HG03060 (cell line): ENCODE results near the gene KCNQ4.

Experiments
- ATAC-seq: cut with Tn5 transposase; IDR thresholded peaks from one replicate; pipeline ENCODE4 v1.9.1; 2021; ENCODE audit warnings: low read depth, moderate number of reproducible peaks; ENCODE audit not compliant: unreplicated experiment

The KCNQ4 gene

GRCh38 chr1:40774266-40774998 lies 9.2 kb upstream of the KCNQ4 start:
- no peak for ATAC-seq

GRCh38 chr1:40776236-40777072 lies 7.1 kb upstream of the KCNQ4 start:
- no peak for ATAC-seq

GRCh38 chr1:40777224-40777970 lies 6.2 kb upstream of the KCNQ4 start:
- ATAC-seq, result no peak

- ATAC-seq, result no peak
These were observed 2.6 kb upstream of the KCNQ4 start for GRCh38 chr1:40780678-40781607.

GRCh38 chr1:40781608-40781971 lies 2.0 kb upstream of the KCNQ4 start:
- ATAC-seq, result no peak

- no peak for ATAC-seq
These were observed 1.1 kb upstream of the KCNQ4 start for GRCh38 chr1:40782371-40782956.

- no peak for ATAC-seq
These were observed 669 bp downstream of the KCNQ4 start for GRCh38 chr1:40784141-40784770.

- no peak for ATAC-seq
These were observed 1.2 kb downstream of the KCNQ4 start for GRCh38 chr1:40784771-40785151.

- no peak for ATAC-seq
These were observed 1.9 kb downstream of the KCNQ4 start for GRCh38 chr1:40785446-40785845.

- no peak for ATAC-seq
These were observed 2.8 kb downstream of the KCNQ4 start for GRCh38 chr1:40786171-40786994.

GRCh38 chr1:40786995-40787705 lies 3.6 kb downstream of the KCNQ4 start:
- ATAC-seq, result no peak

- ATAC-seq, result no peak
These were observed 4.4 kb downstream of the KCNQ4 start for GRCh38 chr1:40787737-40788560.

GRCh38 chr1:40788561-40789341 lies 5.2 kb downstream of the KCNQ4 start:
- ATAC-seq, result no peak

GRCh38 chr1:40789342-40789598 lies 5.7 kb downstream of the KCNQ4 start:
- no peak for ATAC-seq

GRCh38 chr1:40789661-40790430 lies 6.3 kb downstream of the KCNQ4 start:
- ATAC-seq, result no peak

GRCh38 chr1:40792036-40792435 lies 8.4 kb downstream of the KCNQ4 start:
- ATAC-seq, result no peak
